Thyroid gland (tissue), 4 donors: Measurements from ENCODE around the gene KCNMA1. TPM values are rescaled to one million over a fixed set of nuclear protein-coding genes. Genes with fewer than 3 reads are reported as not detected.

Source experiments
- DNase-seq, 2 donors: peaks; one replicate each; pipeline ENCODE4 v3.0.0-alpha.2; 2019
- H3K27ac ChIP-seq, 3 donors: fragments of 200-600 bp; sonication (generic); 1 replicate in 2 of 3; 2 replicates in 1 of 3; pipeline ENCODE4 v1.5.1; 2016 to 2019; ENCODE audit warnings: mild to moderate bottlenecking in 1 of 3, moderate library complexity in 1 of 3
- H3K27me3 ChIP-seq: fragments of 200-600 bp; sonication (generic); one replicate; pipeline ENCODE4 v1.5.1; 2019
- H3K36me3 ChIP-seq, 2 donors: fragments of 200-600 bp; sonication (generic); one replicate each; pipeline ENCODE4 v1.5.1; 2016 to 2019
- H3K4me1 ChIP-seq, 2 donors: fragments of 200-600 bp; sonication (generic); one replicate each; pipeline ENCODE4 v1.5.1; 2017 to 2019
- H3K4me3 ChIP-seq, 3 donors: fragments of 200-600 bp; sonication (generic); replicated peaks in 1 of 3; 1 replicate in 2 of 3; 2 replicates in 1 of 3; pipeline ENCODE4 v1.5.1; 2016; ENCODE audit warnings: mild to moderate bottlenecking in 1 of 3
- H3K9me3 ChIP-seq: fragments of 200-600 bp; sonication (generic); one replicate; pipeline ENCODE4 v1.5.1; 2017
- POLR2A ChIP-seq, 2 donors: fragments of 450-650 bp; IDR thresholded peaks; one replicate each; pipeline ENCODE4 v1.6.1; 2017; ENCODE audit warnings: antibody characterized with exemption in 2 of 2, mild to moderate bottlenecking in 2 of 2, moderate library complexity in 1 of 2
- WGBS, 2 donors: methylation state at CpG; one replicate each; pipeline ENCODE4 v1.1.5; 2017; 5-methylcytosine and 5-hydroxymethylcytosine counted together
- intact Hi-C: fragments of 100-400 bp; cut with DNase I; formaldehyde crosslinking; loops from one replicate; pipeline ENCODE4 v1.15.1; 2023
- total RNA-seq, 4 donors: library from RNA; depleted of rRNA; stranded (reverse); fragments of >200 nt; gene quantifications; one replicate each; pipeline ENCODE4 v1.2.3, GENCODE V29; 2016
- TF ChIP-seq, protein P1 (sequence below), 6 experiments: fragments of 200-600 bp in 3 of 6; fragments of 450-650 bp in 3 of 6; sonication (generic) in 3 of 6; IDR thresholded peaks; one replicate each; pipeline ENCODE4 v1.5.1; 2016 to 2019; ENCODE audit warnings: antibody characterized with exemption in 6 of 6, mild to moderate bottlenecking in 2 of 6, inconsistent platforms in 1 of 6, moderate library complexity in 1 of 6

The KCNMA1 gene
- total RNA-seq, 4 donors from 2014 or later, result 2.5 to 5.1 (median 3.6) TPM

DNA sequence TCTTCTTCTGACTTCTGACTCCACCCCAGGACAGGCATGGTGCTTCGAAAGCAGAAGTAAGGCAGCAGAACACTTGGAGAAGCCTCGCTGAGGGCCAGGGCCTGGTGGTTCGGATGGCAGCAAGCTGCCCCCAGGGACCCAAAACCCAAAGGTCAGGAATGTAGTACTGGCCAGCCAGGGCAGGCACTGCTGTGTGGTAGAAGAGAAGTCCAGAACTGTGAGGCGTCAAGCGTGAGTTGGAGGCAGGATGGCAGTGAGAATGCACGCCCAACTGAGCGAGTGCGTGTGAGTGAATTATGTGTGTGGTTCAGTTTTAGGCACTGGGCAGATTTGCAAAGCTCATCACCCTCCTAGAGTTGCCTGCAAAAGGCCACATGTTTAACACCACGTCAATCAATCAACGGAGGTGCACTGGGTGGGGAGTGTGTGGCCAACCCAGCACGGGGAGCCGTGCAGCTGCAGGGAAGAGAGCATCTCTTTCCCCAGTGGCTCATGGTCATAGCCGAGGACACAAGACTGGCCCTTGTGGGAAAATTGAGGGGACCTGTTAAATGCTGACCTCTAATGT lies 144.3 kb downstream of the KCNMA1 start:
- intact Hi-C loops, result no loop called here
- Histone ChIP-seq H3K9me3 (no peaks in the 10 kb centered on the region), H3K27ac (no peak overlapping the region), H3K4me1 (no peaks in the 10 kb centered on the region), H3K27me3 (no peaks in the 10 kb centered on the region), H3K4me3 (no peak overlapping the region), H3K36me3 (no peaks in the 10 kb centered on the region)
- whole genome bisulfite sequencing, 2 donors, result 90 to 94% methylated on average over 12 to 13 of the region's 13 CpGs
- TF ChIP-seq POLR2A (IDR thresholded peaks at IDR 0.05), result no peak
- TF ChIP-seq, protein P1, sequence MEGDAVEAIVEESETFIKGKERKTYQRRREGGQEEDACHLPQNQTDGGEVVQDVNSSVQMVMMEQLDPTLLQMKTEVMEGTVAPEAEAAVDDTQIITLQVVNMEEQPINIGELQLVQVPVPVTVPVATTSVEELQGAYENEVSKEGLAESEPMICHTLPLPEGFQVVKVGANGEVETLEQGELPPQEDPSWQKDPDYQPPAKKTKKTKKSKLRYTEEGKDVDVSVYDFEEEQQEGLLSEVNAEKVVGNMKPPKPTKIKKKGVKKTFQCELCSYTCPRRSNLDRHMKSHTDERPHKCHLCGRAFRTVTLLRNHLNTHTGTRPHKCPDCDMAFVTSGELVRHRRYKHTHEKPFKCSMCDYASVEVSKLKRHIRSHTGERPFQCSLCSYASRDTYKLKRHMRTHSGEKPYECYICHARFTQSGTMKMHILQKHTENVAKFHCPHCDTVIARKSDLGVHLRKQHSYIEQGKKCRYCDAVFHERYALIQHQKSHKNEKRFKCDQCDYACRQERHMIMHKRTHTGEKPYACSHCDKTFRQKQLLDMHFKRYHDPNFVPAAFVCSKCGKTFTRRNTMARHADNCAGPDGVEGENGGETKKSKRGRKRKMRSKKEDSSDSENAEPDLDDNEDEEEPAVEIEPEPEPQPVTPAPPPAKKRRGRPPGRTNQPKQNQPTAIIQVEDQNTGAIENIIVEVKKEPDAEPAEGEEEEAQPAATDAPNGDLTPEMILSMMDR (IDR thresholded peaks at IDR 0.05), result no peak
- DNase-seq, result no peak

DNA sequence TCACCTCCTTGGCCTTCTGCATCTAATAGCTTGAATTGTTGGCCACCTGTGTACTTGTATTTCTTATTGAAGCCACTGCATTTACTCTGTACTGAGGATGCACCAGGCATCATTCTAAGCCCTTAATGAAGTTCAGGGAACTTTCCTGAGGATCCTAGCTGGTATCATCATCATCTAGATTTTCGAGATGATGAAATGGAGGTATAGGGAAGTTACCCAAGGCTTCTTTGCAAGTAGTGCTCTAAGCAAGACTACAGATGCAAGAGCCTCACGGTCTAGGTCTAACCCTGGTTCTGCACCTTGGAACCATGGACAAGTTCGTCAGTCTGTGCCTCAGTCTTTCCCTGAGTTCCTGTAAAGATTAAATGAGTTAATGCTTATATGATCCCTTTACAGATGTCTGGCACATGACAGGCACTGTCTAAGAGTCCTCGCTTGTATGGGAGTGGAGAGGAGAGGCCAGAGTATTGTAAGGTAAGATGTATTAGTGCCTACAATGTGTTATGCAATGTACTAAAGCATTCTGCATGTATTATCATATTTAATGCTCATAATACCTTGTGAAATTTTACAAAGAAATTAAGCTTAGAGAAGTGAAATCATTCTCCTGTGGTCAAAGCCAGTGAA lies 145.1 kb downstream of the KCNMA1 start:
- Histone ChIP-seq H3K4me1 (no peaks in the 10 kb centered on the region), H3K27me3 (no peaks in the 10 kb centered on the region), H3K36me3 (no peaks in the 10 kb centered on the region), H3K4me3 (no peak overlapping the region), H3K27ac (no peak overlapping the region), H3K9me3 (no peaks in the 10 kb centered on the region)
- no peak for DNase-seq
- intact Hi-C loops, result no loop called here
- 85 to 94% methylated on average over 4 of the region's 4 CpGs for WGBS, 2 donors
- TF ChIP-seq POLR2A (IDR thresholded peaks at IDR 0.05), result no peak

DNA sequence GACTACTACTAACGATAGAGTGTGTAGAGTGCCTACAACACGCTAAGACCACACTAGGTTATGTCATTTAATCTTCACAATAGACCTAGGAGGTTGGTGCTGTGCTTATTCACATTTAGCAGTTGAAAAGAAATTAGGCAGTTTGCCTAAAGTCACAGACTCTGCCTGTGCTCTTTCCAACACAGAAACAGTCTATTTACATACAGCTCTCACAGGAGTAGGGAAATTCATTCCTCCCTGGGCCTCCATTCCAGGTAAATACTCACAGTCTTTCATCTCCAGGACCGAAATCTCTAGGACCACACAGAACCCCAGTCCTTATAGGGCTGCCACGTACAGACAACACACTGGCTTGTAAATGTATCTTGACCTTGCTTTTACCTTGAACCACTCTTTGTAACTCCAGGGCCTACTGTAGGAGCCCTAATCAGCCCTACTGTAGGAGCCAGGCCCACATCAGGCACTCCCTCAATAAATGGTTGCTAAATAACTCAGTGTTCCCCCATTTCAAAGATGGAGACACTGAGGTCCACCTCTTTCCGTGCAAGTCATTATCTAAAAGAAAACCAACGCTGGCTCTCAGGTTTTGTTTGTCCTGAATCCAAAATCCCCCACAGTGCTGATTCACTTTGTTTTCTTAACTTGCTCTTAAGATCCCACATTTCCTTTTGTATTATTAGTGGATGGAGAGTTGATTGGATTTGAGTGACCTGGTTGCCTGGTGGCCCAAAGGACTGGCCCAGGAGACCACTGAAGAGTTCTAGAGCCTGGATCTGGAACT lies 146.9 kb downstream of the KCNMA1 start:
- no peak overlapping the region for H3K4me3 ChIP-seq
- DNase-seq, result no peak
- WGBS, 2 donors, result 88 to 91% methylated on average over 6 of the region's 6 CpGs
- intact Hi-C loops, result no loop called here
- TF ChIP-seq, protein P1 (IDR thresholded peaks at IDR 0.05), result no peak
- no peak for TF ChIP-seq POLR2A (IDR thresholded peaks at IDR 0.05)
- H3K9me3 ChIP-seq, result no peaks in the 10 kb centered on the region
- H3K27ac ChIP-seq, result no peak overlapping the region
- H3K4me1 ChIP-seq, result no peaks in the 10 kb centered on the region
- H3K36me3 ChIP-seq, result no peaks in the 10 kb centered on the region
- H3K27me3 ChIP-seq, result no peaks in the 10 kb centered on the region

DNA sequence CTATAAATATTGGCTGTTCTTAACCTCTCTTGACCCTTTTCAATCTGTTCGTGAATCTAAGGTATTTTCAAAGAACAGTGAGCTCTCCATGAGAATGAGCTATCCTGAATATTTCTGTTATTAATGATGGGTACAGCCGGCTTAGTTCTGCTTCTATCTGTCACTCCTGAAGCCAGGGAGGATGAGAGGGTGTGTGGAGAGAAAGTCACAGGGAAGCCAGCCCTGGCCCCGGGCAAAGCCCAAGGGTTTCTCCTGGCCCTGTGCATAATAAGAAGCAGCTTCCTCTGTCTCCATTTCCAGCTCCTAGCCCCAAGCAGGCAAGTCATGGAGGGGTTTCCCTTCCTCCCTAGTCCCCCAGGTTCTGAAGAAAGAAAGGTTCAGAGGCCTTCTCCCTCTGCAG lies 151.1 kb downstream of the KCNMA1 start:
- Histone ChIP-seq H3K9me3 (no peaks in the 10 kb centered on the region), H3K4me1 (no peaks in the 10 kb centered on the region)

DNA sequence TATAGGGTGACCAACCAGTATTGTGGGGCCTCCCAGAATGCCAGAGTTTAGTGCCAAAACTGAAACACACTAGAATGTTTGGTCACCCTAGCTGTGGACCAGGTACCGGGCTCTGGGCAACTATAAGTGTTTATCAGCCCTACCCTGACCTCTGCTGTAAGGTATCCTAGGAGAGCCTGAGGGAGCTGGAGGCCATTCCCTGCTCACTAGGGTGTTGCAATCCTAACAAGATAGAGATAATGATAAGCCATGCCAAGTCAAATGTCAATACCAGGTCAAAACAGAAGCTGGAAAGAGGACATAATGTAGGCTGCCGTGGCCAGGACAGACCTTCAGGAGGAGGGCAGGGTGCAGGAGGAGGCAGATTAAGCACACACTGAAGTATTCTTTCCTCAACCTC lies 151.8 kb downstream of the KCNMA1 start:
- H3K27ac ChIP-seq, result no peak overlapping the region
- intact Hi-C loops, result no loop called here

More for the DNA sequence above, 151.1 kb downstream of the KCNMA1 start:
- Histone ChIP-seq H3K27ac (no peak overlapping the region), H3K27me3 (no peaks in the 10 kb centered on the region), H3K4me3 (no peak overlapping the region), H3K36me3 (no peaks in the 10 kb centered on the region)
- WGBS, 2 donors, result 70 to 80% methylated on average over 3 of the region's 3 CpGs
- TF ChIP-seq POLR2A (IDR thresholded peaks at IDR 0.05), result no peak
- TF ChIP-seq, protein P1 (IDR thresholded peaks at IDR 0.05), result no peak
- DNase-seq, result no peak
- intact Hi-C loops, result no loop called here

More for the DNA sequence above, 151.8 kb downstream of the KCNMA1 start:
- H3K4me3 ChIP-seq, result no peak overlapping the region
- no peaks in the 10 kb centered on the region for H3K27me3 ChIP-seq
- TF ChIP-seq, protein P1 (IDR thresholded peaks at IDR 0.05), result no peak
- TF ChIP-seq POLR2A (IDR thresholded peaks at IDR 0.05), result no peak
- no peaks in the 10 kb centered on the region for H3K4me1 ChIP-seq
- no peak for DNase-seq
- 87 to 94% methylated on average over 2 of the region's 2 CpGs for WGBS, 2 donors
- no peaks in the 10 kb centered on the region for H3K36me3 ChIP-seq
- no peaks in the 10 kb centered on the region for H3K9me3 ChIP-seq
